ENCODE measurements around the gene NHEJ1. TPM values are rescaled to one million over a fixed set of nuclear protein-coding genes. Genes with fewer than 3 reads are reported as not detected.

NHEJ1 gene
- total RNA-seq, 1 donor from 2014 or later, result 10.8 TPM

DNA sequence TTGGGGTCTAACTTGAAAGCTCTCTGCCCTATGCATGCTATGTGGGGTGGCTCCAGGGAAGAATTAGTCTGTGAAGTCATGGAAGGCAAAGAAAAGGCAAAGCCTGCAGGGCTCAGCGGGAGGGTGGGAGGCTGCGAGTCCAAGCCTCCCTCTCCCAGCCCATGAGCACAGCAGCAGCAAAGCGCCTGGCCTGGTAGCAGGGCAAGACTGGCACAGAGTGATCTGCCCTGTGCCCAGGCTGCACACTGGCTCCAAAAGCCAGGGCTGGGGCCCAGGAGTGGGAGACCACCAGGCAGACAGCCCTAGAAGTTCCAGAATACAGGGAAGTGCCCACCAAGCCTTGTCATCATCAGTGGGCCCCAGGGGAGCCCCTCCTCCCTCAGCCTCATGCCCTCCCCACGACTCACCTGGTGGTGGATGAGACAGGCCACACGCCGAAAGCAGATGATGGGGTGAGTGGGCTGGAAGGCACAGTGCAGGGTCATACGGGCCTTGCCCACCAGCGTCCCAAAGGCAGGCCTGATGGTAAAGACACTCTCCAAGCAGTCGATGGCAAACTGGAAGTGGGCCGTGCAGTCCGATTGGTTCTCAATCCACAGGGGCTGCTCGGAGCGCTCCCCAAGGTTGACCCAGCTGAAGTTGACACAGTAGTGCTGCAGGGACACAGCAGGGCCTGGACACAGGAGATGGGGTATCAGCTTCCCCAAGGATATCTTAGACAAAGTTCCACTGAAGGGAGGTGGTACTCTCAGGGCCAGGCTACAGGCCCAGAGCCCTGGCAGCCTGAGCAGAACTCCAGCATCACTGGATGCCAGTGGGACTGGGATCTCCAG is 131.4 kb downstream of the NHEJ1 start:
- no peaks in the 10 kb centered on the region for H3K36me3 ChIP-seq (ENCODE audit: insufficient read depth, low read length)
- no peaks in the 10 kb centered on the region for H3K9me3 Mint-ChIP-seq (ENCODE audit: unreplicated experiment)
- H3K9me3 ChIP-seq (ENCODE audit: insufficient read depth, low read depth, low read length), result no peaks in the 10 kb centered on the region
- H3K4me3 ChIP-seq (ENCODE audit: insufficient read depth, low read depth, low read length), result no peak overlapping the region
- no peaks in the 10 kb centered on the region for H3K4me1 ChIP-seq (ENCODE audit: insufficient read depth, low read length)
- H3K79me2 ChIP-seq (ENCODE audit: insufficient read depth, low read length), result no peaks in the 10 kb centered on the region
- DNase-seq (ENCODE audit: low read depth) (no peak), FAIRE-seq (no peak)
- H3K27ac Mint-ChIP-seq (ENCODE audit: unreplicated experiment), result no peak overlapping the region
- H3K4me1 Mint-ChIP-seq (ENCODE audit: low read depth, unreplicated experiment), result no peaks in the 10 kb centered on the region
- no peak overlapping the region for H3K9ac ChIP-seq (ENCODE audit: low read length)
- TF ChIP-seq, protein P1, sequence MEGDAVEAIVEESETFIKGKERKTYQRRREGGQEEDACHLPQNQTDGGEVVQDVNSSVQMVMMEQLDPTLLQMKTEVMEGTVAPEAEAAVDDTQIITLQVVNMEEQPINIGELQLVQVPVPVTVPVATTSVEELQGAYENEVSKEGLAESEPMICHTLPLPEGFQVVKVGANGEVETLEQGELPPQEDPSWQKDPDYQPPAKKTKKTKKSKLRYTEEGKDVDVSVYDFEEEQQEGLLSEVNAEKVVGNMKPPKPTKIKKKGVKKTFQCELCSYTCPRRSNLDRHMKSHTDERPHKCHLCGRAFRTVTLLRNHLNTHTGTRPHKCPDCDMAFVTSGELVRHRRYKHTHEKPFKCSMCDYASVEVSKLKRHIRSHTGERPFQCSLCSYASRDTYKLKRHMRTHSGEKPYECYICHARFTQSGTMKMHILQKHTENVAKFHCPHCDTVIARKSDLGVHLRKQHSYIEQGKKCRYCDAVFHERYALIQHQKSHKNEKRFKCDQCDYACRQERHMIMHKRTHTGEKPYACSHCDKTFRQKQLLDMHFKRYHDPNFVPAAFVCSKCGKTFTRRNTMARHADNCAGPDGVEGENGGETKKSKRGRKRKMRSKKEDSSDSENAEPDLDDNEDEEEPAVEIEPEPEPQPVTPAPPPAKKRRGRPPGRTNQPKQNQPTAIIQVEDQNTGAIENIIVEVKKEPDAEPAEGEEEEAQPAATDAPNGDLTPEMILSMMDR (IDR thresholded peaks at IDR 0.05; ENCODE audit: insufficient read depth, low read depth, low read length), result no peak
- no peak for TF ChIP-seq EZH2 (IDR thresholded peaks at IDR 0.05; ENCODE audit: insufficient read depth, low read length)
- peaks cover 69% of the 10 kb centered on the region for H3K27me3 Mint-ChIP-seq (ENCODE audit: low read depth, unreplicated experiment)
- no peaks in the 10 kb centered on the region for H4K20me1 ChIP-seq (ENCODE audit: insufficient read depth, low read length)
- H3K27me3 ChIP-seq (ENCODE audit: insufficient read depth, low read length), result peaks cover 14% of the 10 kb centered on the region
- H3K36me3 Mint-ChIP-seq (ENCODE audit: low read depth, unreplicated experiment), result no peaks in the 10 kb centered on the region
- no peak overlapping the region for H3K27ac ChIP-seq (ENCODE audit: low read depth, low read length)
- no peak overlapping the region for H3K4me2 ChIP-seq (ENCODE audit: low read length)
- H3K4me3 Mint-ChIP-seq (ENCODE audit: unreplicated experiment), result no peak overlapping the region
- H2AFZ ChIP-seq (ENCODE audit: low read depth, low read length), result no peak overlapping the region

DNA sequence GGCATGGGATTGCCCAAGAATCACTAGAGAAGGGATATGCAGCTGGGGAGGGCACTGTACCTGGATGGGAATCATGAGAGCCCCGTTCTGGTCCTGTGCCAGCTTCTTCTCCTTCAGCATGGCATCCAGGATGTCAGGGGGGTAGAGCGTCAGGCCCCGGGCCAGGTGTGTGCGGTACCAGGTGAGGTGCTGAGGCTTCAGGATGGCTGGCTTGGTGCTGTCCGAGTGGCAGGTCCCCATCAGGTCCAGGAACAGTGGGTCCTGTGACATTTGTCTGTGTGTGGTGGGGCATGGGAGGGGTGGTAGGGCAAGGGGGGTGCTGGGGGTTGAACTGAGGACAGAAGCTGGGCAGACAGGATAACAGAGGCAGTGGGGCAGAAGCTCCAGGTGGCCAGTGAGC is 132.5 kb downstream of the NHEJ1 start:
- no peak for FAIRE-seq

More for the DNA sequence above, 132.5 kb downstream of the NHEJ1 start:
- H3K27me3 Mint-ChIP-seq (ENCODE audit: low read depth, unreplicated experiment), result peaks cover 64% of the 10 kb centered on the region
- H3K27ac Mint-ChIP-seq (ENCODE audit: unreplicated experiment), result no peak overlapping the region
- Histone ChIP-seq H3K9me3 (ENCODE audit: insufficient read depth, low read depth, low read length) (no peaks in the 10 kb centered on the region), H3K9ac (ENCODE audit: low read length) (no peak overlapping the region), H3K27ac (ENCODE audit: low read depth, low read length) (no peak overlapping the region), H3K27me3 (ENCODE audit: insufficient read depth, low read length) (peaks cover 15% of the 10 kb centered on the region), H2AFZ (ENCODE audit: low read depth, low read length) (no peak overlapping the region), H3K4me2 (ENCODE audit: low read length) (no peak overlapping the region), H3K4me3 (ENCODE audit: insufficient read depth, low read depth, low read length) (no peak overlapping the region), H4K20me1 (ENCODE audit: insufficient read depth, low read length) (no peaks in the 10 kb centered on the region), H3K79me2 (ENCODE audit: insufficient read depth, low read length) (no peaks in the 10 kb centered on the region), H3K4me1 (ENCODE audit: insufficient read depth, low read length) (no peaks in the 10 kb centered on the region), H3K36me3 (ENCODE audit: insufficient read depth, low read length) (no peaks in the 10 kb centered on the region)
- no peak overlapping the region for H3K4me3 Mint-ChIP-seq (ENCODE audit: unreplicated experiment)
- no peaks in the 10 kb centered on the region for H3K9me3 Mint-ChIP-seq (ENCODE audit: unreplicated experiment)
- no peaks in the 10 kb centered on the region for H3K4me1 Mint-ChIP-seq (ENCODE audit: low read depth, unreplicated experiment)
- DNase-seq (ENCODE audit: low read depth), result no peak
- no peak for TF ChIP-seq EZH2 (IDR thresholded peaks at IDR 0.05; ENCODE audit: insufficient read depth, low read length)
- TF ChIP-seq, protein P1 (IDR thresholded peaks at IDR 0.05; ENCODE audit: insufficient read depth, low read depth, low read length), result no peak
- H3K36me3 Mint-ChIP-seq (ENCODE audit: low read depth, unreplicated experiment), result no peaks in the 10 kb centered on the region
